Stimulated activated CD4-positive, alpha-beta T cell treated with anti-CD3 and anti-CD28 coated beads, Interleukin-1b, Interleukin-23, amount 100 ng/mL, for 24 hours (primary cell): ENCODE measurements around the gene ZNRF2.

Source experiments
- DNase-seq, 4 experiments: peaks; one replicate each; pipeline ENCODE4 v3.0.0-alpha.2; 2020; ENCODE audit warnings: low read depth in 4 of 4, low spot score in 1 of 4

Gene ZNRF2

DNA sequence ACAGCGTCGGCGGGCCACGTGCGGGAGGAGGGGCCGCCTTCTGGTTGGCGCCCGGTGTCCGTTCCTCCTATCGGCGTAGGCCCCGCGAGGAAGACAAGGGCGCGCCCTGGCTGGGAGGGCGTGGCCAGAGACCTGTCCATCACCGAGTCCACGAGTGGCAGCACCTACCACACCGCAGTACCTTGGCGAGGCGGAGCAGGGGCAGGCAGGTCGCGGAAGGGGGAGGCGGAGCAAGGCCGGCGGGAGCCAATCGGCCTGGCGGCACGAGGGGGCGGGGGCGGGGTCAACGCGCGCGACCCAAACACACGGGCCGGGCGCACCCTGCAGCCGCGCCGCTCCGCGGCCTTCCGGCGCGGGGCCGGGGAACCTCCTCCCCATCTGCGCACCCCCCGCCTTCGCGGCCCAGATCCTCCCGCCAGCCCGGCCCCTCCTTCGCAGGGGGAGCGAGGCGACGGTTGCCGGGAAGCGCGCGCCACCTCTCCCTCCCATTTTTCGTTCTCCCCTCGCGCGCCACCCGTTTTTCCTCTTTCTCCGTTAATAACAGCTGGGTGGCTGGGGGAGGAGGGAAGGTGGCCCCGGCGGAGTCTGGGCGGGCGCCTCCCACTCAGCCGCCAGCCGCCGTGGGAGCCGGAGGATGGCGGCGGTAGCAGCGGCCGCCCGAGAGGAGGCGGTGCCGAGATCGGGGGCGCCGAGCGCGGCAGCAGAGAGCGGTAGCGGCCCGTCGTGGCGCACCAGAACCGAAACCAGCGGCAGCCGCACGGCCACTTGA lies at the start of gene ZNRF2:
ZNRF2 (plus strand) TSS at position 300 of the 769 bp plus-strand sequence. CDS start 761 bp downstream, outside the sequence.
- peak; percentile 94 to 99 (median 96) for DNase-seq

DNA sequence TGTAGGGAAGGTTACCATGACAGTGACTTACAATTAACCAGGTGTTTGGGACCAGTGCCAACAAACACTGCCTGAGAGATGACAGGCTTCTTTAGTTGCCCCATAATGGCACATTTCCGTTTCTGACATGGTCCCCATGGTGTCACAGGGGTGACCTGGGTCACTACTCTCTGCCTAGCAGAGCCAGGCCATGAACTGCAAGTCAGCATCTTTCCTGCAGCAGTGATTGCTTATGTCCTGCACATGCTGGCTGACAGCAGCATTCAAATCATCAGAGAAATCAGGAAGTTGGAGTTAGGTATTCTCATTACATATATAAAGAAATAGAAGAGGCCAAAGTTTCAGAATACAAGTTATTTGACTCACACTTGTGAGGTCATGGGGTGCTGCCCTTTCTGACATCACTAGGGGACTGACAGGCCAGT lies 47.1 kb upstream of the ZNRF2 start:
- DNase-seq, result no peak

DNA sequence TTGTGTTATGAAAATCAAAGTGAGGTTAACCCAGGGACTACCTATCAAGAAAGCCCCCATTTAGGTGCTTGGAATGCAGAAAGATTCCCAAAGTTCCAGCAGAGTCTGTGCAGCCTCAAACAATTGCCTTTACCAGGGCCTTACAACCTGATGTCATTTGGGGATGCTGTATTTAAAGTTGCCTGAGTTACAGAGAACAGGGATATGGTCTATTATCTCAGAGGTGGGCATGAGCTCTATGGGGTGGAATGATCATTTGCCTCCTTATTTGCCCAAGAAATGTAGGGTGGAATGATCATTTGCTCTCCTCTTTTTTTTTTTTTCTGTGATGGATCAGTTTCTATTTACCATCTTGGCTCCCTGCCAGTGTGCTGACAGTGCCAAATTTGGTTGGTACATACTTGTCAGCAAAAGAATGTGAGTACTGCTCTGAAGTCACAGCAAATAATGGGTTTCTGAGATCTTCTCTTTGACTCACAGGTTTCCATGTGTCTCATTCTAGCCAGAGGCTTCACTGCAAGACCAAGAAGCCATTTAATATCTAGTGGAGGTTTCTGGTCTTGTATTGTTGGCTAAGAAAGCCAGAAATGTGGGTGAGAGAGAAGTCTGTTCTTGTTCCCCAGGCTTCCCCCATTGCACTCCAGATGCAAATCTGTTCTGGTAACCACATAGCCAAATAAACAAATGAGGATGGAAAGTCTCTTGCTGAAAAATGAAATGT lies 45.5 kb upstream of the ZNRF2 start:
- peak in 1 of 4 experiments; percentile 32 for DNase-seq

DNA sequence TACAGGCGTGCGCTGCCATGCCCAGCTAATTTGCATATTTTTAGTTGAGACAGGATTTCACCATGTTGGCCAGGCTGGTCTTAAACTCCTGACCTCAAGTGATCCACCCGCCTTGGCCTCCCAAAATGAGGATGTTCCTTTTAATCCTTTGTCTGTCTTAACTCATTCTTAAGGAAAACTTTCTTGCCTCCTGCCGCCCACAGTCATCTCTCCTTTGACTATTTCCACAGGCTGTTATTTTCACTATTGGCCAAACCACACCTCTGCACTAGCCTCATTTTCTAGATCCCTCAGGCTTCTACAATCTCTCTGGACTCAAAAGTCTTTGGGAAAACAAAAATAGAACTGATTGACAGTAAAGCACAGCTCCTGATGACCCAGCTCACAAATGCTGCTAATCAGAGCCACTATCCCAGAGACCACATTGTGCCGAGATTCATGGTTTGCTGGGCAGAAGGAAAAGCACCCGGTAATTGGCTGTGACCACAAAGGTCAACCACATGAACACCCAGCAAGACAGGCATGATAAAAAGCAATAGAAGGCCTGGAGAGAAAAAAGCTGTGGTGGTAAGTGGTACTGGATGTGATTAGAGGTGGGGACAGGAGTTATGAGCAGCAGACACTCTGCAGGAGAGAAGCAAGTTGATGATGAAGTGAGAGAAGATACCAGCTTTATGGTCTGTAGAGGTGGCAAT lies 44.1 kb upstream of the ZNRF2 start:
- no peak for DNase-seq

DNA sequence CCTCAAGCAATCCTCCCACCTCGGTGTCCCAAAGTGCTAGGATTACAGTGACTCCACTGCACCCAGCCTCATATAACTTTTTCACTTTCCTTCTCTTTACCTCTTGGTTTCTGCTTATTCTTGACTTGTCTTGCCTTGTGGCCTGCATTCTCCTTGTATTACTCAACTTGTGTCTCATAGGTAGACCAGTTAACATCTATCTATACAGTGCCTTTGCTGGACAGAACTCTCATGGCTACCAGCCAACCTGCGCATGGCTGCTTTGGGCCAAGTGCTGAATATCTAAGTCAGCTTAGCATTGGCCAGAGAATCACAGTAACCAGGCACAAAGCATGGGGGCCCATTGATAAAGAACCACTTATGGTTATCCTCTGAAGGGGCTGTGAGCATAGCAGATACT lies 42.6 kb upstream of the ZNRF2 start:
- no peak for DNase-seq

- DNase-seq, result no peak
Observed at GRCh38 chr7:30244340-30244739, 40.1 kb upstream of the ZNRF2 start.

- DNase-seq, result no peak
Observed at GRCh38 chr7:30245913-30246312, 38.5 kb upstream of the ZNRF2 start.

DNA sequence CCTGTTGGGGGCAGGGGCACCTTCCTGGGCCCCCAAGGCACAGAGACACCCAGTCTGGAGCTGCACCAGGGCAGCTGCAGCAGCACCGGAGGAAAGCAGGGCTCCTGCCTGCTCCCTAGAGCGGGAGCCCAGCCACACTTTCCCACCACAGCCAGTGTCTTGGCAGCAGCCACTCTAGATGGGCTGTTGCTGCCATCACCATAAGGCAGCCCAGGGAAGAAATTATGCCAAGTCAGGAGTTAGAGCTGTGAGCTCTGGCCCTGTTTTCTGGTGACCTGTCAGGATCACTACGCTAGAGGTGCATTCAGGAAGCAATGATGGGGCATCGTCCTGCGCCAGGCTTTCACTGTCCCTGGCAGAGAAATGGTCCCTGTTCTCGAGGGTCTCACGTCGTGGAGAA lies 38.0 kb upstream of the ZNRF2 start:
- no peak for DNase-seq

GRCh38 chr7:30247541-30248401 lies 36.6 kb upstream of the ZNRF2 start:
- DNase-seq, result no peak

DNA sequence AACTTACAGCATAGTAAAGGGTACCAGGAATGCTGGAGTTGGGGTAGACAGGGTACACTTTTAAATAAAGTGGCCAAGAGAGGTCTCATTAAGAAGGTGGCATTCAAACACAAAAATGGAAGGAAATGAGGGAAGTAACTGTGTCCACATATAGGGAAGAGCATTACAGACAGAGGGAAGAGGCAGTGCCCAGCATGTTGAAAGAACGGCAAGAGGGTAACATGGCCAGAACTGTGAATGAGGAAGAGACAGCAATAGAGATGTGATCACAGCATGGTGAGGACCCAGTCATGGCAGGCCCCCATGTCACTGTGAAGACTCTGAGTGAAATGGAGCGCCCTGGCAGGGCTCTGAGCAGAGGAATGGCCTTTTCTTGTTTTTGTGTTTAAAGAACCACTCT lies 35.1 kb upstream of the ZNRF2 start:
- DNase-seq, result no peak

DNA sequence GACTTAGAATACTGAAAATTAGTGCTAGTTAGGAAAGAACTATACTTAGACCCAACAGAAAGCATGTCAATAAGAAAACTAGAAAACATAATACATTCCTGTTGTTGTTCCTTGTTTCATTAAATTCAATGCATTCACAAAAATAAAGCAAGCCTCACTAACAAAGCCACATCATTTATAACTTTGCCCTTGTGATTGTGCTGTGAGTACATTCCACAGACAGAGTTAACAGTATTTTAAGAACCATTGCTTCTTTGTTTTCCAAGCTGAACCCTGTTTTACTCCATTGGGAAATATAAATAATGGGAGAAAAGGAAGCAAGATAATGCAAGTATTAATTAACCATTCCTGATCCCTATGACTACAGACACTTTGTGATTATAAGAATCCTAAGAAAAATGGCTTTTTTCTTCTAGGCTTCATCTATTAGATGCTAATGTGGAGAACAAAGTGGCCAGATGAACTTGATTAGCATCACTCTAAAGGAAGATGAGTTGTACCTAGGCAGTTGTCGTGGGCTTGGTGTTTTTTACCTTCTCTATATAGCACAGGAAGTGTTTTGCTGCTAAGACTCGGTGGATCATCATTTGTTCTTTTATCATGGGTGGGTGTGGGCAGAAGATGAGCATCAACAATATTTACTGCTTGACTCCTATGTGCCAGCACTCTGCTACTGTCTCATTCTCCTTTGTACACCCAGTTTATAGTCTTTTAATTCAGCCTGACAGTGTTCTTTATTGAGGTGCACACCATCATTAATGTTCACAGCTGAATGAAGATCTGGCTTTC lies 34.2 kb upstream of the ZNRF2 start:
- DNase-seq, result no peak

- no peak for DNase-seq
Observed at GRCh38 chr7:30251708-30252329, 32.6 kb upstream of the ZNRF2 start.

DNA sequence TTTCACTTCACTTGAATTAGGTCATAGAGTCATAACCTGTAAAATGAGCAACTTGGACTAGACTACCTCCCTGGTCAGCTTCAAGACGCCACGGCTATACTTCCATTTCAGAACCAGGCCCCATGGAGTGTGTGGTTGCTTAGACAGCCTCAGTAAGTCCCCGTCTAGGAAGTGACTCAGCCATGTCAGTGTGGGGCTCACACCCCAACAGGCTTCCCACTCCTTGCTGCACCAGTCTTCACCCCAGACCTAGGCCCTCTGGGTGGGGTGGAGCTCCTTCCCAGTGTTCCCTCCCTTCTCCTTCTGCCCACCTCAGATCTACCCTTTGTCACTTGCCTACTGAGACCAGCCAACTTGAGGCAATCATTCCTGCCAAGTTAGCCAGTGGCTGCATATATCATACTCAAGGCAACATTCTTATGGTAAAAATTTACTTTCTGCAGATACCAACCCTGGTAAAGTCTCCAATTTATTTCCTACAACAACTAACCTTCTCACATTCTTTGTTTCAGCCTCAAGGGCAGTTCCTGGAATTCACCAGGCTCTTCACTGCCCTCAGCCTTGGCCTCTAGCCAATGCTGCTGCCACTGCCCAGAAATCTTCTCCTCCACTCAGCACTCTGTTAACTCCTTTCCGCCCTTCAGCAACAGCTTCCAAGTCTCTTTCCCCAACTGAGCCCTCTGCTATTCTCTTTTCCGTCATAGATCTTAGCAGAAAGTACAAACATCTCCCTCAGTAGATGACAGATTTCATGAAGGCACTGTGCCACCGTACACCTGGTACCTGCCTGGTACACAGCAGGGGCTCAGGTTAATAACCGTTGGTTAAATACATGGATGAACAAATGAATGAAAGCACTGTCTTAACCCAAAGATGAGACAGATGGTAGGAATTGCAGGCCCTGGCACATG lies 31.3 kb upstream of the ZNRF2 start:
- DNase-seq, result no peak

DNA sequence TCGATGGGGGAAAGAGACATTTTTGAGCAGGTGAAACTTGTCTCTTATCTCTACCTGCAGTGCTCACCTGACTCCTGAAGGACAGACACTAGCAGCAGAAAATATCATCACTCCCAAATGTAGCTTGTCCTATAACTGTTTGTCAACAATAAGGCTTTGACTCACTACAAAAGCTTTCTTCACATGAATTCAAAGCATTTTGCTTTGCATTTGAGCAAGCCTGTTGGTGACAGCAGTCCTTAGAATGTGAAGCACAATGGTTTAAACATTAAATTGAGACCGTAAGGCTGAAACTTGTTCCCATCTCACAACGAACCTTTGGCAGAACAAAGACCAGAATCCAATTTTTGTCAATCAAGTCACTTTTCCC lies 30.6 kb upstream of the ZNRF2 start:
- DNase-seq, result no peak

- DNase-seq, result no peak
Observed at GRCh38 chr7:30254248-30254647, 30.1 kb upstream of the ZNRF2 start.

DNA sequence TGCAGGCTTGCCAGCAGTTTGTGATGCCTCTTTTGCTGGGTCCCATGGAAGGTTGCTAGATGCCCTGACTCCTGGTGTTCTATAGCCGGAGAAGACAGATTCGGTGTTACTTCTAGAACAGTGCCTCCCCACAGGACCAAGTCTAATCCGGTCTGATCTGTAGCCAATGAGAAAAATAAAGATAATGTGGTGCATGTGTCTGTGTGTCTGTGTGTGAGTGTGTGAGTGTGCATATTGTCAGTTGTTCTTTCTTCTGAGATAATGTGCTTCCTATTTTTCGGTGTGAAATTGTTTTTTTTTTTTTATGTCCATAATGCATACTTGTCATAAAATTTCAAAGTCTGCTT lies 29.7 kb upstream of the ZNRF2 start:
- DNase-seq, result no peak

- no peak for DNase-seq
Observed at GRCh38 chr7:30255064-30255769, 29.2 kb upstream of the ZNRF2 start.

DNA sequence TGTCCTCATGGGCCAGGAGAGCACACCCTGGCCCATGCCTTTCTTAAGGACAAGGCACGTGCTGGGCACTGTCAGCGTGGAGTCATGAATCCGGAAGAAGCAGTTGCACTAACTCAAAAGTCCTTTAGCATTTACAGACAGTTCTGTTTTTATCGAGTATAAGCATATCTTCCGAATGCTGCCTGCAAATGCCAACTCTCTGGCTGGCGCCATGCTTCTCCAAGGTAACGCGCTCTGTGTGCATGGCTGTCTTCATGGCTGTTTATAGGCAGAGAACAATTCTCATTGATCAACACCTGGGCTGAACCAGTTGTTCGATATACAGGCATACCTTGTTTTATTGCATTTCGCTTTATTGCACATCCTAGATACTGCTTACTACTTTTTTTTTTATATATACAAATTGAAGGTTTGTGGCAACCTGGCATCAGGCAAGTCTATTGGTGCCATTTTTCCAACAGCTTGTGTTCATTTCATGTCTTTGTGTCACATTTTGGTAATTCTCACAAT lies 28.0 kb upstream of the ZNRF2 start:
- DNase-seq, result no peak
